Epithelial cell of esophagus (primary cell): ENCODE measurements around the gene CPT1B.

Experiments used
- DNase-seq: peaks from one replicate; pipeline ENCODE4 v3.0.0; 2010; ENCODE audit warnings: low read depth
- H3K4me3 ChIP-seq: 2 replicates; pipeline ENCODE4 v1.5.1; 2011; ENCODE audit warnings: mild to moderate bottlenecking, low read length, control low read depth
- CTCF ChIP-seq: IDR thresholded peaks from 2 replicates; pipeline ENCODE4 v1.5.1; 2011; ENCODE audit warnings: low read depth, mild to moderate bottlenecking, low read length, control low read depth, inconsistent platforms; ENCODE audit not compliant: insufficient read depth; ENCODE audit errors: missing control alignments

The CPT1B gene

GRCh38 chr22:50573491-50574382 lies 4.5 kb downstream of the CPT1B start:
- TF ChIP-seq CTCF = no peak
- DNase-seq = no peak
- H3K4me3 ChIP-seq = no peak overlapping the region

- DNase-seq = no peak
- no peak for TF ChIP-seq CTCF
- no peak overlapping the region for H3K4me3 ChIP-seq
Observed at GRCh38 chr22:50572965-50573364, 5.3 kb downstream of the CPT1B start.

GRCh38 chr22:50571264-50572175 lies 6.7 kb downstream of the CPT1B start:
- DNase-seq = no peak
- H3K4me3 ChIP-seq = no peak overlapping the region
- TF ChIP-seq CTCF = no peak

- TF ChIP-seq CTCF = no peak
- DNase-seq = no peak
- H3K4me3 ChIP-seq = no peak overlapping the region
Observed at GRCh38 chr22:50570861-50571260, 7.4 kb downstream of the CPT1B start.

- no peak for DNase-seq
- no peak for TF ChIP-seq CTCF
Observed at GRCh38 chr22:50569896-50570535, 8.2 kb downstream of the CPT1B start.

GRCh38 chr22:50569041-50569459 lies 9.2 kb downstream of the CPT1B start:
- H3K4me3 ChIP-seq = no peak overlapping the region
- no peak for TF ChIP-seq CTCF
- no peak for DNase-seq

More at GRCh38 chr22:50569896-50570535, 8.2 kb downstream of the CPT1B start:
- no peak overlapping the region for H3K4me3 ChIP-seq
